ENCODE measurements around the gene JAK2.
"Not testable (repeated sequence)": the region's sequence is repeated elsewhere in the genome, so short reads cannot be mapped to it uniquely, and the experiment has no call there.

JAK2 gene

GRCh38 chr9:5042661-5043178, 57.6 kb downstream of the JAK2 start:
- no peak for DNase-seq (ENCODE audit: low read depth)

GRCh38 chr9:5043381-5043780, 58.3 kb downstream of the JAK2 start:
- DNase-seq (ENCODE audit: low read depth): no peak

DNA sequence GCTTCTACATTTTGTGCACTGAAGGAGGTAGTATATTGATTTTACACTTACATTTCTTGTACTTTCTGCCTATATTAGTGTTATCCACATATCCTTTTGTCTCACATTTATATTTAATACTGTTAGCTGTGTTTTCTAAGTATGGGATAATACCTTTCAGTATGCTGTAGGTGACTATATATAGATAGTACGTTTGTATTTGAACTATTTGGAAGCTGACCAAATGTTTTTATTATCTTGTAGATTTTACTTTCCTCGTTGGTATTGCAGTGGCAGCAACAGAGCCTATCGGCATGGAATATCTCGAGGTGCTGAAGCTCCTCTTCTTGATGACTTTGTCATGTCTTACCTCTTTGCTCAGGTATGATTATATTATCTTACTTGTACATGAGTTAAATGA, 59.1 kb downstream of the JAK2 start:
- DNase-seq (ENCODE audit: low read depth): no peak

- no peak for DNase-seq (ENCODE audit: low read depth)
These were observed 67.8 kb downstream of the JAK2 start for GRCh38 chr9:5052838-5053237.

DNA sequence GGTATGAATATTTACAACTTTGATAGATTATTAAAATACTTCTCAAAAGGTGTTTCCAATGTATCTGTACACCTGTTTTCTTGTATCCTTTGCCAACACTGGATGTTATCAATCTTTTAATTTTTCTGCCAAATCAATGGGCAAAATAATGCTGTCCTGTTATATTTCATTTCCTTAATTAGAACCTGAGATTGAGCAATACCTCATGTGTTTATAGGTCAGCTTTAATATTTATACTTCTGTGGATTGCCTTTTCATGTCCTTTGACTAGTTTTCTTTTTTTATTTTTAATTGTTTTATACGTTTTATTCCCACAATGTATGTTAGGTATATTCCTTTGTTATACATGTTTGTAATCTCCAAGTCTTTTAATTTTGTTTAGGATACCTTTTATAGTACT, 77.6 kb downstream of the JAK2 start:
- no peak for DNase-seq (ENCODE audit: low read depth)

GRCh38 chr9:5072871-5073270, 87.8 kb downstream of the JAK2 start:
- DNase-seq (ENCODE audit: low read depth): no peak

- DNase-seq (ENCODE audit: low read depth): no peak
These were observed 88.6 kb downstream of the JAK2 start for GRCh38 chr9:5073701-5074100.

GRCh38 chr9:5085993-5086392, 100.9 kb downstream of the JAK2 start:
- DNase-seq (ENCODE audit: low read depth): no peak

- DNase-seq (ENCODE audit: low read depth): no peak
These were observed 104.7 kb downstream of the JAK2 start for GRCh38 chr9:5089737-5090136.

DNA sequence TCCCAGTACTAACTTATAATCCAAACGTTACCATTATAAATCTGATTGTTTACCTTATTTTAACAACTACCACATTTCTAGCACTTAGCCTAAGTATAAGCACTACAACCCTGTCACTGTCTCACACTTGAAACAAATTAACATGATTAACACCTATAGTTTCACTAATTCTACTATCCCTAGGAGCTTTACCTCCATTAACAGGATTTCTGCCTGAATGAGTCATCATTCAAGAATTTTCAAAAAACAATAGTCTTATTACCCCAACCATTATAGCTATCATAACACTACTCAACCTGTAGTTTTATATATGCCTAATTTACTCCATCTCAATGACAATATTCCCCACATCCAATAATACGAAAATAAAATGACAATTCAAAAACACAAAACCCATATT, 110.7 kb downstream of the JAK2 start:
- no peak for DNase-seq (ENCODE audit: low read depth)

DNA sequence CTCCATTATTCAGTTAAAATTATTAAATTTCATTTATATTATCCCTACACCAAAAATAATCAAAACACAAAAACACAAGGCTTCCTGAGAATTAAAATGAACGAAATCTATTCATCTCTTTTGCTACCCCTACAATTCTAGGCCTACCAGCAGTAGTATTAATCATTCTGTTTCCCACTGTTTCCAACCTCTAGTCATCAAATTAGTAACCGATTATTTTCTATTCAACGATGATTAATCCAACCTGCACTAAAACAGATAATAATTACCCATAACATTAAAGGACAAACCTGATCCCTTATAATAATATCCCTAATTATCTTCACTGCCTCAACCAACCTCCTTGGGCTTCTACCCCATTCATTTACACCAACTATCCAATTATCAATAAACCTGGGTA, 114.4 kb downstream of the JAK2 start:
- no peak for DNase-seq (ENCODE audit: low read depth)

DNA sequence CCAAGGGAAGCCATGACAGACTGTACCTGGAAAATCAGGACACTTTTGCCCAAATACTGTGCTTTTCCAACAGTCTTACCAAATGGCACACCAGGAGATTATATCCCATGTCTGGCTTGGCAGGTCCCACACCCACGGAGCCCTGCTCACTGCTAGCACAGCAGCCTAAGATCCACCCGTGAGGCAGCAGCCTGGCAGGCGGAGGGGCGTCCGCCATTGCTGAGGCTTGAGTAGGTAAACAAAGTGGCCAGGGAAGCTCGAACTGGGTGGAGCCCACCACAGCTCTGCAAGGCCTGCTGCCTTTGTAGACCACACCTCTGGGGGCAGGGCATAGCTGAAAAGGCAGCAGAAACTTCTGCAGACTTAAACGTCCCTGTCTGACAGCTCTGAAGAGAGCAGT, 116.1 kb downstream of the JAK2 start:
- not testable (repeated sequence) for DNase-seq (ENCODE audit: low read depth)

DNA sequence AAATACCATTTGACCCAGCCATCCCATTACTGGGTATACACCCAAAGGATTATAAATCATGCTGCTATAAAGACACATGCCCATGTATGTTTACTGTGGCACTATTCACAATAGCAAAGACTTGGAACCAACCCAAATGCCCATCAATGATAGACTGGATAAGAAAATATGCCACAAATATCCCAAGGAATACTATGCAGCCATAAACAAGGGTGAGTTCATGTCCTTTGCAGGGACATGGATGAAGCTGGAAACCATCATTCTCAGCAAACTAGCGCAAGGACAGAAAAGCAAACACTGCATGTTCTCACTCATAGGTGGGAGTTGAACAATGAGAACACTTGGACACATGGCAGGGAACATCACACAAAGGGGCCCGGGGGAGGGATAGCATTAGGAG, 121.4 kb downstream of the JAK2 start:
- not testable (repeated sequence) for DNase-seq (ENCODE audit: low read depth)

- no peak for DNase-seq (ENCODE audit: low read depth)
These were observed 126.0 kb downstream of the JAK2 start for GRCh38 chr9:5110867-5111681.

- DNase-seq (ENCODE audit: low read depth): no peak
These were observed 126.6 kb downstream of the JAK2 start for GRCh38 chr9:5111696-5112095.

DNA sequence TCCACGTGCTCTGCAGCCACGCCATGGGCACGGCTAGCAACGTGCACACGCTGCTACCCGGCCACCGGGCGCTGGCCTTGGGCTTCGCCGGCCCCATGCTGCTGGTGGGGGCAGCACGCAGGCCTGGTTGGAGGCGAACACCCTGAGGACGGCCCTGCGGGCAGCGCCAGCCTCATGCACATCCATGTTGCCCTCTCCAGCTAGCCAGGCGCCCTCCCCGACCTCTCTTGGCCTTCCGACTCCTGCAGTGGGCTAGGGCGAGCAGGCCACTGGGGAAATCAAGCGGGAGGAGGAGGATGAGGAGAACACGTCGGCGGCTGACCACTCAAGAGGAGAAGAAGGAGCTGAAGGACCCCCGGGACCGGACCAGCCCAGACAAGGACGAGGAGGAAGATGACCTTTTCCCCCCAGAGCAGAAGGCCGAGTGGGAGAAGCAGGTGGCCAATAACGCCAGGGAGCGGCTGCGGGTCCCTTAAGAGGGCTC, 127.1 kb downstream of the JAK2 start:
- DNase-seq (ENCODE audit: low read depth): no peak

GRCh38 chr9:5112646-5113045, 127.6 kb downstream of the JAK2 start:
- DNase-seq (ENCODE audit: low read depth): no peak

DNA sequence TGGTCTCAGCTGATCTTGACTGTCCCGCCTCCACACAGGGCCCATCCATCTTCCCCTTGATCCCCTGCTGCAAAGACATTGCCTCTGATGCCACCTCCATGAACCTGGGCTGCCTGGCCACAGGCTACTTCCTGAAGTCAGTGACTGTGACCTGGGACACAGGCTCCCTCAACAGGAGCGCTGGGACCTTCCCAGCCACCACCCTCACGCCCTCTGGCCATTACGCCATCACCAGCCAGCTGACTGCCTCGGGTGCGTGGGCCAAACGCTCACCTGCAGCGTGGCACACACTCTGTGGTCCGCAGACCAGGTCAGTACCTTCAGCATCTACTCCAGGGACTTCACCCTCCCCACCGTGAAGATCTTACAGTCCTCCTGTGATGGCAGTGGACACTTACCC, 128.5 kb downstream of the JAK2 start:
- no peak for DNase-seq (ENCODE audit: low read depth)

- DNase-seq (ENCODE audit: low read depth): no peak
These were observed 129.1 kb downstream of the JAK2 start for GRCh38 chr9:5113994-5114748.

GRCh38 chr9:5122116-5122515, 137.0 kb downstream of the JAK2 start:
- DNase-seq (ENCODE audit: low read depth): no peak

GRCh38 chr9:5122516-5122915, 137.4 kb downstream of the JAK2 start:
- no peak for DNase-seq (ENCODE audit: low read depth)

DNA sequence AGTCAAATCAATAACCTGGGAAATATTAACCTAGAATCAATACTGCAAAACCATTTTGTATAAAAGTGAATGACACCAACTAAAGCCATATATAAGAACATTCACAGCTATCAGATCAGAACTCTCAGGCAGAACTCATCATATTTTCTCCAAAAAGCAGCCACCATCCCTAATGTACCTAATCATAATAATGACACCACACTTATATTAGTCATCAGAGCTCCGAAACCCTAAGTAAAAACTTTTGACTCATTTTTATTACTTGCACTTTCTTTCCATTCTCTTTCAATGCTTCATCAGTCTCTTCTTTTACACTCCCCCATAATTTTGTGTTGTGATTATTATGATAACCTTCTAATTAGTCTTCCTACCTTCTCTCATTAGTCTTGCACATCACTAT, 155.1 kb downstream of the JAK2 start:
- no peak for DNase-seq (ENCODE audit: low read depth)

DNA sequence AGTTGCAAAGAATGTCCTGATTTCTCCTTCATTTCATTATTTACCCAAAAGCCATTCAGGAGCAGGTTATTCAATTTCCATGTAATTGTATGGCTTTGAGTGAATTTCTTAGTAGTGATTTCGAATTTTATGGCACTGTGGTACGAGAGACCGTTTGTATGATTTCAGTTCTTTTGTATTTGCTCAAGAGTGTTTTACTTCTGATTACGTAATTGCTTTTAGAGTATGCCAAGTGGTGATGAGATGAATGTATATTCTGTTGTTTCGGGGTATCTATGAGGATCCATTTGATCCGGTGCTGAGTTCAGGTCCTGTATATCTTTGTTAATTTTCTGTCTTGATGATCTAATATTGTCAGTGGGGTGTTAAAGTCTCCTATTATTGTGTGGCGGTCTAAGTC, 159.1 kb downstream of the JAK2 start:
- DNase-seq (ENCODE audit: low read depth): no peak
